Kidney epithelial cell (primary cell): Measurements from ENCODE around the gene NBAS. TPM values are rescaled to one million over a fixed set of nuclear protein-coding genes. Genes with fewer than 3 reads are reported as not detected.

Experiments used
- DNase-seq: peaks from one replicate; pipeline ENCODE4 v3.0.0-alpha.2; 2010; ENCODE audit warnings: low read depth
- H3K27me3 ChIP-seq: 2 replicates; pipeline ENCODE4 v1.6.0; 2011; ENCODE audit warnings: low read length; ENCODE audit not compliant: control insufficient read depth, insufficient read depth
- H3K36me3 ChIP-seq: 2 replicates; pipeline ENCODE4 v1.5.1; 2011; ENCODE audit warnings: low read length; ENCODE audit not compliant: control insufficient read depth, insufficient read depth
- H3K4me3 ChIP-seq: 2 replicates; pipeline ENCODE4 v1.5.1; 2011; ENCODE audit warnings: low read depth, mild to moderate bottlenecking, control low read depth, low read length
- CTCF ChIP-seq: IDR thresholded peaks from 2 replicates; pipeline ENCODE4 v1.5.1; 2011; ENCODE audit warnings: mild to moderate bottlenecking, moderate library complexity, low read length, control low read depth, inconsistent platforms; ENCODE audit not compliant: insufficient read depth, poor library complexity, severe bottlenecking
- total RNA-seq: library from RNA; depleted of rRNA; stranded (reverse); fragments of >200 nt; gene quantifications from 2 replicates; pipeline ENCODE4 v1.2.3, GENCODE V29; 2015

NBAS gene
- total RNA-seq, 1 donor from 2014 or later, result 67.0 TPM

- DNase-seq, result no peak
- TF ChIP-seq CTCF, result no peak
Observed at GRCh38 chr2:15389326-15389700, 171.8 kb downstream of the NBAS start.

GRCh38 chr2:15388406-15389325 is 172.5 kb downstream of the NBAS start:
- H3K4me3 ChIP-seq, result no peak overlapping the region
- no peak for DNase-seq
- no peak for TF ChIP-seq CTCF

More at GRCh38 chr2:15389326-15389700, 171.8 kb downstream of the NBAS start:
- no peaks in the 10 kb centered on the region for H3K36me3 ChIP-seq
- H3K27me3 ChIP-seq, result no peaks in the 10 kb centered on the region
- H3K4me3 ChIP-seq, result no peak overlapping the region

GRCh38 chr2:15385184-15385583 is 175.9 kb downstream of the NBAS start:
- Histone ChIP-seq H3K27me3 (no peaks in the 10 kb centered on the region), H3K4me3 (no peak overlapping the region), H3K36me3 (no peaks in the 10 kb centered on the region)
- no peak for TF ChIP-seq CTCF
- DNase-seq, result no peak

More at GRCh38 chr2:15388406-15389325, 172.5 kb downstream of the NBAS start:
- H3K27me3 ChIP-seq, result no peaks in the 10 kb centered on the region
- no peaks in the 10 kb centered on the region for H3K36me3 ChIP-seq

- DNase-seq, result no peak
- TF ChIP-seq CTCF, result no peak
- Histone ChIP-seq H3K27me3 (no peaks in the 10 kb centered on the region), H3K36me3 (no peaks in the 10 kb centered on the region), H3K4me3 (no peak overlapping the region)
Observed at GRCh38 chr2:15383695-15384350, 177.3 kb downstream of the NBAS start.

- H3K36me3 ChIP-seq, result no peaks in the 10 kb centered on the region
- no peak overlapping the region for H3K4me3 ChIP-seq
- TF ChIP-seq CTCF, result no peak
- H3K27me3 ChIP-seq, result no peaks in the 10 kb centered on the region
- no peak for DNase-seq
Observed at GRCh38 chr2:15378148-15378908, 182.8 kb downstream of the NBAS start.
